T-helper 2 cell treated with Interferon-gamma antibody and Interleukin-4, amounts not matched to agents 5 μg/mL and 100 μg/mL, for 36 hours (primary cell): Measurements from ENCODE around the gene FOXC1.

ENCODE experiments used
- DNase-seq: peaks from one replicate; pipeline ENCODE4 v3.0.0; 2021; ENCODE audit warnings: low spot score
- H3K27ac Mint-ChIP-seq: one replicate; pipeline ENCODE4 v1.8.0; 2021; ENCODE audit warnings: mild to moderate bottlenecking, mixed read lengths
- H3K27me3 Mint-ChIP-seq: one replicate; pipeline ENCODE4 v1.8.0; 2021; ENCODE audit warnings: low read depth, mixed read lengths
- H3K36me3 Mint-ChIP-seq: one replicate; pipeline ENCODE4 v1.8.0; 2021; ENCODE audit warnings: low read depth, mixed read lengths
- H3K4me1 Mint-ChIP-seq: one replicate; pipeline ENCODE4 v1.8.0; 2021; ENCODE audit warnings: low read depth, mixed read lengths
- H3K4me3 Mint-ChIP-seq: one replicate; pipeline ENCODE4 v1.8.0; 2022; ENCODE audit warnings: mild to moderate bottlenecking, moderate library complexity, mixed read lengths
- H3K9me3 Mint-ChIP-seq: one replicate; pipeline ENCODE4 v1.8.0; 2021; ENCODE audit warnings: mixed read lengths

FOXC1 gene

DNA sequence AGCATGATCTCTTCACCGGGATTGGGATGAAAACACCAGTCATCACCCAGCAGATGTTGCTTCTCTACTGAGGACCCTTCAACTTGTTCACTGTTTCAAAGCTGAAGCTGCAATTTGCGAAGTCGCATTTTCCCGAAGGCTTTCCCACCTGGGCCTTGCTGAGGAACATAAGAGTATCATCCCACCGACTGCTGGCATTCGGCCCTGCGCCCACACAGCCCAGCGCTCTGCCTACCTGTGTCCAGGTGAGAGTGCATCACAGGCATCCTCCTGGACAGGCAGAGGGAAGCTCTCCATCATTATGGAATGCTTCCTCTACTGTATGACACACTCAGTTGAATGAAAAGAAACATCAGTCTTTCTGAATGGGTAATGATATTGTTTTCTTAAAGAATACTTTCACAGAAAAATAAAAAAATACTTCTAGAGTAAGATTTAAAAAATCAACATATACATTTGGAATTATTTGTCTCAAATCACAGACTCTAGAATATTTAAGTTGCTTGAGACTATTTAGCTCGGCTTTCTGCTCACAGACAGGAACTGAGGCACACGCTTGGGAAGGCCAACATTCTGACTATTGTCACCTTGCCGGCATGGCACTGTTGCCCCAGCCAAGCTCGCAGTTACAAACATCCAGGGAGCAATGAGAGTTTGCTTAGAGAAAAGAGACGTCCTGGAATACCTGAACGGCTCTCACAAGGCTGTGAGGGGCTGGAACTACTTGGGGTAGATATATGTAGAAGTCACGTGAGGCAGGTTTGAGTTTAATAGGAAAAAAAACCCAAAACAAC is 48.7 kb downstream of the FOXC1 start:
- no peak overlapping the region for H3K4me3 Mint-ChIP-seq
- no peaks in the 10 kb centered on the region for H3K36me3 Mint-ChIP-seq
- no peaks in the 10 kb centered on the region for H3K9me3 Mint-ChIP-seq
- H3K27me3 Mint-ChIP-seq = no peaks in the 10 kb centered on the region
- no peak for DNase-seq
- no peaks in the 10 kb centered on the region for H3K4me1 Mint-ChIP-seq
- no peak overlapping the region for H3K27ac Mint-ChIP-seq

- Mint-ChIP-seq H3K27me3 (no peaks in the 10 kb centered on the region), H3K4me3 (no peak overlapping the region), H3K4me1 (no peaks in the 10 kb centered on the region), H3K9me3 (no peaks in the 10 kb centered on the region), H3K27ac (no peak overlapping the region), H3K36me3 (no peaks in the 10 kb centered on the region)
- no peak for DNase-seq
These were observed 50.1 kb downstream of the FOXC1 start for GRCh38 chr6:1659816-1660215.

DNA sequence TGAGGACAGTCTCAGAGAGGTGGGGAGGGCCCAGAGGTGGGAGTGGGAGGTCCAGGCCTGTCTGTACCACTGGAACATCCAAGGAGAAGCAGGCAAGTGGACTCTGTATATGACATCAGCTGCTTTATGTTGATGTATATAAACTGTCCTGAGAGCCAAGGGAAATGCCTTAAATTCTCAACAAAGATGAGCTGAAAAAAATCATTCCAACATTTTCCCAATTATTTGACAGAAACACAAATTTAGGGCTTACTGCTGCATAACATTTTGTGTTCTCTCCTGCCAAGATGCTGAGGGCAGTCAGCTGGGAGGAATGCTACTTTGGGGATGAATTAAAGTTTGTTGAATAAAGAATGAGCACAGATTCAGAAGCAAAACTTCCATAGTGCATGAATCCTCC is 52.8 kb downstream of the FOXC1 start:
- Mint-ChIP-seq H3K9me3 (no peaks in the 10 kb centered on the region), H3K27ac (no peak overlapping the region), H3K36me3 (no peaks in the 10 kb centered on the region), H3K4me3 (no peak overlapping the region), H3K4me1 (no peaks in the 10 kb centered on the region), H3K27me3 (no peaks in the 10 kb centered on the region)
- no peak for DNase-seq
